ENCODE measurements around the gene ATP11C.

DNA sequence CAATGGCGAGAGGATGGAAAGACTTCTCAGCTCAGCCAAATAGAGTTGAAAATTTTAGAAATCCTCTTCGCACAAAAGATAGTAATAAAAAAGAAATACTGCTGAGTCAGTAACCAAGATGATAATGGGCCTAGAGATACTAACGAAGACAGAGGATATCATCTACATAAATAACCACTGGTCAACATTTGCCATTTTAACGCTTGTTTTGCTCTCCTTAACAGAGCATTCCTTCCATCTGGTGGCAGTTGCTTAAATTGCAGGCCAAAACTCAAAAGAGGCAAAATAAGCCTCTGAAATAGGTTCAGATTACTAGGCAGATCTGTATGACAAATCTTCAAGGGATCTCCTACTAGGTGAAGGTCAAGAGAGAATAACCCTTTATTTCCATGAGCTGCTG, 173.2 kb downstream of the ATP11C start:
- TF ChIP-seq POLR2A (IDR thresholded peaks at IDR 0.05; ENCODE audit: low read depth, low read length) (no peak), RFX5 (IDR thresholded peaks at IDR 0.05; ENCODE audit: low read depth, low read length) (no peak), BHLHE40 (IDR thresholded peaks at IDR 0.05; ENCODE audit: low read depth, low read length) (no peak), MAFK (IDR thresholded peaks at IDR 0.05; ENCODE audit: low read depth, low read length) (peak; percentile 83), RAD21 (IDR thresholded peaks at IDR 0.05; ENCODE audit: low read length) (peak; percentile 50; the same call in 1 of the 2 replicates), CEBPB (IDR thresholded peaks at IDR 0.05; ENCODE audit: low read depth, low read length) (no peak), RCOR1 (IDR thresholded peaks at IDR 0.05; ENCODE audit: insufficient replicate concordance, low read length) (no peak), CHD1 (IDR thresholded peaks at IDR 0.05; ENCODE audit: low read depth, low read length) (no peak), SMC3 (IDR thresholded peaks at IDR 0.05; ENCODE audit: low read depth, low read length) (peak; percentile 46; the same call in 1 of the 2 replicates), MXI1 (IDR thresholded peaks at IDR 0.05; ENCODE audit: borderline replicate concordance, low read depth, low read length) (no peak)
- TF ChIP-seq, protein P1, sequence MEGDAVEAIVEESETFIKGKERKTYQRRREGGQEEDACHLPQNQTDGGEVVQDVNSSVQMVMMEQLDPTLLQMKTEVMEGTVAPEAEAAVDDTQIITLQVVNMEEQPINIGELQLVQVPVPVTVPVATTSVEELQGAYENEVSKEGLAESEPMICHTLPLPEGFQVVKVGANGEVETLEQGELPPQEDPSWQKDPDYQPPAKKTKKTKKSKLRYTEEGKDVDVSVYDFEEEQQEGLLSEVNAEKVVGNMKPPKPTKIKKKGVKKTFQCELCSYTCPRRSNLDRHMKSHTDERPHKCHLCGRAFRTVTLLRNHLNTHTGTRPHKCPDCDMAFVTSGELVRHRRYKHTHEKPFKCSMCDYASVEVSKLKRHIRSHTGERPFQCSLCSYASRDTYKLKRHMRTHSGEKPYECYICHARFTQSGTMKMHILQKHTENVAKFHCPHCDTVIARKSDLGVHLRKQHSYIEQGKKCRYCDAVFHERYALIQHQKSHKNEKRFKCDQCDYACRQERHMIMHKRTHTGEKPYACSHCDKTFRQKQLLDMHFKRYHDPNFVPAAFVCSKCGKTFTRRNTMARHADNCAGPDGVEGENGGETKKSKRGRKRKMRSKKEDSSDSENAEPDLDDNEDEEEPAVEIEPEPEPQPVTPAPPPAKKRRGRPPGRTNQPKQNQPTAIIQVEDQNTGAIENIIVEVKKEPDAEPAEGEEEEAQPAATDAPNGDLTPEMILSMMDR (conservative IDR thresholded peaks at IDR 0.05; ENCODE audit: low read depth, low read length): peak; percentile 57
- TF ChIP-seq, protein P2, sequence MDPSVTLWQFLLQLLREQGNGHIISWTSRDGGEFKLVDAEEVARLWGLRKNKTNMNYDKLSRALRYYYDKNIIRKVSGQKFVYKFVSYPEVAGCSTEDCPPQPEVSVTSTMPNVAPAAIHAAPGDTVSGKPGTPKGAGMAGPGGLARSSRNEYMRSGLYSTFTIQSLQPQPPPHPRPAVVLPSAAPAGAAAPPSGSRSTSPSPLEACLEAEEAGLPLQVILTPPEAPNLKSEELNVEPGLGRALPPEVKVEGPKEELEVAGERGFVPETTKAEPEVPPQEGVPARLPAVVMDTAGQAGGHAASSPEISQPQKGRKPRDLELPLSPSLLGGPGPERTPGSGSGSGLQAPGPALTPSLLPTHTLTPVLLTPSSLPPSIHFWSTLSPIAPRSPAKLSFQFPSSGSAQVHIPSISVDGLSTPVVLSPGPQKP (IDR thresholded peaks at IDR 0.05; ENCODE audit: borderline replicate concordance, low read depth, low read length): no peak
- TF ChIP-seq, protein P3, sequence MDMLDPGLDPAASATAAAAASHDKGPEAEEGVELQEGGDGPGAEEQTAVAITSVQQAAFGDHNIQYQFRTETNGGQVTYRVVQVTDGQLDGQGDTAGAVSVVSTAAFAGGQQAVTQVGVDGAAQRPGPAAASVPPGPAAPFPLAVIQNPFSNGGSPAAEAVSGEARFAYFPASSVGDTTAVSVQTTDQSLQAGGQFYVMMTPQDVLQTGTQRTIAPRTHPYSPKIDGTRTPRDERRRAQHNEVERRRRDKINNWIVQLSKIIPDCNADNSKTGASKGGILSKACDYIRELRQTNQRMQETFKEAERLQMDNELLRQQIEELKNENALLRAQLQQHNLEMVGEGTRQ (IDR thresholded peaks at IDR 0.05; ENCODE audit: low read depth, low read length): no peak
